ENCODE data around the gene GATA5.

- no peak for TF ChIP-seq REST (IDR thresholded peaks at IDR 0.05; ENCODE audit: low read depth)
- no peak for TF ChIP-seq TAF1 (IDR thresholded peaks at IDR 0.05; ENCODE audit: low read depth)
- TF ChIP-seq EP300 (IDR thresholded peaks at IDR 0.05; ENCODE audit: borderline replicate concordance): no peak
- TF ChIP-seq TEAD4 (IDR thresholded peaks at IDR 0.05): no peak
- TF ChIP-seq MAX (IDR thresholded peaks at IDR 0.05): no peak
- no peak for TF ChIP-seq NFIC (IDR thresholded peaks at IDR 0.05)
- TF ChIP-seq YY1 (IDR thresholded peaks at IDR 0.05; ENCODE audit: low read depth): no peak
Measured at GRCh38 chr20:62459488-62459887, 16.3 kb downstream of the GATA5 start.
